ENCODE measurements around the gene TGM4.

Gene TGM4

DNA sequence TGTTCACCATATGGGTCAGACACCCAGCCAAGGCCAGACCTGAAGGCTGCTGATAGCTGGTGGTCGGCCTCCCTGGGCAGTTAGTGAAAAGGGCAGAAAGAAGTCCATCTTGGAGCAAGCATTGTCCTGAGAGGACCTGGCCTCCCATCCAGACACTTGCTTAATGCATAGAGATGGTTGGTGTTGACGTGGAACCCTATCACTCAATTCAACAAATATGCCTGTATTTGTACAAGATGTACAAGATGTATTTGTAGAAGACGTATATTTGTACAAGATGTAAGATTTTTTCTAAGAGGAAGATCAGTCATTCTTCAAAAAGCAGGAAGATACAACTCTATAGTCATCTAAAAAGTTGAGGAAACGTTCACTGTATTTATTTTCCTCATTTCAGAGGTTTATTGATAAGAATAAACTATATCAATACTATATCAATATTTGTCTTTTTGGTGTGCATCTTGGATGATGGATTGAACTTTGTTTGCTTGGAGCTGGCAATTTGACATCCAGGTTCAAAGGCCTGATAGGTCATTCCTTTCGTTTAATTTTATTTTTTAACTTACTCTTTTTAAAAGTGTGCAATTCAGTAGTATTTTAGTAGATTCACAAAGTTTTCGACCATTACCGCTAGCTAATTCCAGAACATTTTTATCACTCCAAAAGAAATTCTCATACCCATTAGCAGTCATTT is 6.8 kb upstream of the TGM4 start:
- Histone ChIP-seq H3K27me3 (replicated peaks; ENCODE audit: control insufficient read depth, insufficient read depth, low read length) (no peaks in the 10 kb centered on the region), H3K36me3 (ENCODE audit: control insufficient read depth, insufficient read depth, low read length) (peaks cover 3% of the 10 kb centered on the region; the same call in 1 of the 2 replicates)
- TF ChIP-seq, protein P1, sequence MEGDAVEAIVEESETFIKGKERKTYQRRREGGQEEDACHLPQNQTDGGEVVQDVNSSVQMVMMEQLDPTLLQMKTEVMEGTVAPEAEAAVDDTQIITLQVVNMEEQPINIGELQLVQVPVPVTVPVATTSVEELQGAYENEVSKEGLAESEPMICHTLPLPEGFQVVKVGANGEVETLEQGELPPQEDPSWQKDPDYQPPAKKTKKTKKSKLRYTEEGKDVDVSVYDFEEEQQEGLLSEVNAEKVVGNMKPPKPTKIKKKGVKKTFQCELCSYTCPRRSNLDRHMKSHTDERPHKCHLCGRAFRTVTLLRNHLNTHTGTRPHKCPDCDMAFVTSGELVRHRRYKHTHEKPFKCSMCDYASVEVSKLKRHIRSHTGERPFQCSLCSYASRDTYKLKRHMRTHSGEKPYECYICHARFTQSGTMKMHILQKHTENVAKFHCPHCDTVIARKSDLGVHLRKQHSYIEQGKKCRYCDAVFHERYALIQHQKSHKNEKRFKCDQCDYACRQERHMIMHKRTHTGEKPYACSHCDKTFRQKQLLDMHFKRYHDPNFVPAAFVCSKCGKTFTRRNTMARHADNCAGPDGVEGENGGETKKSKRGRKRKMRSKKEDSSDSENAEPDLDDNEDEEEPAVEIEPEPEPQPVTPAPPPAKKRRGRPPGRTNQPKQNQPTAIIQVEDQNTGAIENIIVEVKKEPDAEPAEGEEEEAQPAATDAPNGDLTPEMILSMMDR (IDR thresholded peaks at IDR 0.05; ENCODE audit: insufficient read depth, low read length, poor library complexity, severe bottlenecking): no peak

DNA sequence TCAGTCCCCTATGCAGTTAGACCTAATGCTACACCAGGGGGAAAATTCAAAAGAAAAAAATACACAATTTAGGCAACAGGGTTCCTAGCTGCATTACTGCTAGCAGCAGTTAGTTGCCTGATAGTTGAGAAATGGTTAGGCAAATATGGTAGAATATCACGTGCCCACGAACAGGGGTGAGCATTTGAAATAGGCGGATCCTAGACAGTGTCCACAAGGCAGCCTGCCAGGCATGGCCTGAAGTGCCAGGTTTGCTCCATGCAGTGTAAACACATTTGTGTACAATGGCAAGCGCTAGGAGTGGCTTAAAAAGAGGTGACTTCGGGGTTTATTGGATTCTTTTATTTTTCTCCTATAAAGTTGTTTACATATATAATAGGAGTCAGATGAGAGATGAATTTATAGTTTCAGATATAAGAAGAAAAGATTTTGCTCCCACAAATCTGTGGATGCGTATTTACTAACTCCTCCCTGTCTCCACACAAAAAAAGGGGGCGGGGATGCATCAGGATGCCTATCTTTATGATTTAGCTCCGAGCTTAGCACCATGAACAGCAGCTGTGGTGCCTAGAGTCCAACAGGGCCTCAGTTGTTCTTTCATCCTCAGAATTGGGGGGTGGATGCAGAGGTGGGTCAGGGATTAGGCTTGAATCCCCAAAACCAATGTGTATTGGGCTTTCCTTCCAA is 3.9 kb upstream of the TGM4 start:
- TF ChIP-seq, protein P1 (IDR thresholded peaks at IDR 0.05; ENCODE audit: insufficient read depth, low read length, poor library complexity, severe bottlenecking): no peak
- Histone ChIP-seq H3K4me3 (replicated peaks; ENCODE audit: low read depth, low read length) (no peak overlapping the region), H3K36me3 (ENCODE audit: control insufficient read depth, insufficient read depth, low read length) (no peaks in the 10 kb centered on the region), H3K27me3 (replicated peaks; ENCODE audit: control insufficient read depth, insufficient read depth, low read length) (no peaks in the 10 kb centered on the region)
- no peak for DNase-seq (ENCODE audit: extremely low read depth, insufficient read length)

More for the DNA sequence above, 6.8 kb upstream of the TGM4 start:
- no peak for DNase-seq (ENCODE audit: extremely low read depth, insufficient read length)
- no peak overlapping the region for H3K4me3 ChIP-seq (replicated peaks; ENCODE audit: low read depth, low read length)

DNA sequence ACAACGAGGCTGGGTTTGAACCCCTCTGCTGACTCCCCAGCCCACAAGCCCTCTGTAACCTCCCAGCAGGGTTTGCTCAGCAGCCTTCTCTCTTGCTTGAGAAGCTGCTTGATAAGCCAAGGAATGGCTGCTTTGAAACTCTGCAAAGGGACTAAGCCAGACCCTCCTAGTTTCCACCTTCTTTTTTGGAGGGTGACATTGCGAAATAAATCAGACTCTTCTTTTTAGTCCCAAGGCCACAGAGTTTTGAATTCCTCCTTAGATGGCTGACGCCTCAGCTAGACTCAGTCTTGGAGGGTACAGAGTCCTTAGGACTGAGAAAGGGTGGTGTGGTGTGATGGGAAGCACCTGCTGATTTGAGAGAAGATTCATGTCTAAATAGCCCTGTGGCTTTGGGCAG is 1.2 kb downstream of the TGM4 start:
- TF ChIP-seq, protein P1 (IDR thresholded peaks at IDR 0.05; ENCODE audit: insufficient read depth, low read length, poor library complexity, severe bottlenecking): no peak
- no peak overlapping the region for H3K4me3 ChIP-seq (replicated peaks; ENCODE audit: low read depth, low read length)
- DNase-seq (ENCODE audit: extremely low read depth, insufficient read length): no peak
- no peaks in the 10 kb centered on the region for H3K36me3 ChIP-seq (ENCODE audit: control insufficient read depth, insufficient read depth, low read length)
- H3K27me3 ChIP-seq (replicated peaks; ENCODE audit: control insufficient read depth, insufficient read depth, low read length): no peaks in the 10 kb centered on the region

DNA sequence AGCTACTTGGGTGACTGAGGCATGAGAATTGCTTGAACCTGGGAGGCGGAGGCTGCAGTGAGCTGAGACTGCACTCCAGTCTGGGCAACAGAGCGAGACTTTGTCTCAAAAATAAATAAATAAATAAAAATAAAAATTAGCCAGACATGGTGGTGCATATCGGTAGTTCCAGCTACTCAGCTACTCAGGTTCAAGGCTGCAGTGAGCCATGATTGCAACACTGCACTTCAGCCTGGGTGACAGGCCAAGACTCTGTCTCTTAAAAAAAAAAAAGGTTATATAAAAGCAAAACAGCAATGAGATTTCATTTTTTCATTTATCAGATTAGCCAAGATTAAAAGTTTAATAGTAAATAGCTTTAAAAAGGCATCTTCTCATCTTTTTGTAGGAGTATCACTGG is 2.9 kb downstream of the TGM4 start:
- TF ChIP-seq, protein P1 (IDR thresholded peaks at IDR 0.05; ENCODE audit: insufficient read depth, low read length, poor library complexity, severe bottlenecking): no peak
- no peaks in the 10 kb centered on the region for H3K27me3 ChIP-seq (replicated peaks; ENCODE audit: control insufficient read depth, insufficient read depth, low read length)
- H3K4me3 ChIP-seq (replicated peaks; ENCODE audit: low read depth, low read length): no peak overlapping the region
- no peaks in the 10 kb centered on the region for H3K36me3 ChIP-seq (ENCODE audit: control insufficient read depth, insufficient read depth, low read length)
- DNase-seq (ENCODE audit: extremely low read depth, insufficient read length): no peak

DNA sequence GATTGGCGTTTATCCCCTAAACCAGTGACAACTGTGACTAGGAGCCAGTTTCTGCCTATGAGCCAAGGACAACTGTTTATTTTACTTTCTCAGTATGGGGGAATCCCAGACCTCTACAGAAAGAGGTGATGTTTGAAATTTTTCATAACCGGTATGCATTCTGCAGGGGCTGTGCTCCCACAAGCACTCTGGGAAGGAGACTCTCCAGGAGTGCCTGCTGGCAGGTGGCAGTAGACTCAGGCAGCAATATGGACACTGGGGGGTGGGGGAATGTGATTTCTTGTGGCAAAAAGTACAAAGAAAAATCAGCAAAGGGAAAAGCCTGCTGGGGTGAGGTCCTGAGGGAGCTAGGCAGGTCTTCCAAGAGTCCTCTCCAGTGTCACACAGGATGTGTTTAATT is 5.9 kb downstream of the TGM4 start:
- TF ChIP-seq, protein P1 (IDR thresholded peaks at IDR 0.05; ENCODE audit: insufficient read depth, low read length, poor library complexity, severe bottlenecking): no peak
- Histone ChIP-seq H3K4me3 (replicated peaks; ENCODE audit: low read depth, low read length) (no peak overlapping the region), H3K36me3 (ENCODE audit: control insufficient read depth, insufficient read depth, low read length) (no peaks in the 10 kb centered on the region), H3K27me3 (replicated peaks; ENCODE audit: control insufficient read depth, insufficient read depth, low read length) (no peaks in the 10 kb centered on the region; the same call in 1 of the 2 replicates)
- no peak for DNase-seq (ENCODE audit: extremely low read depth, insufficient read length)
